Sigmoid colon (tissue), 7 donors: ENCODE results near the gene CPLX4. TPM values are rescaled to one million over a fixed set of nuclear protein-coding genes. Genes with fewer than 3 reads are reported as not detected.

Source experiments
- DNase-seq: peaks from one replicate; pipeline ENCODE4 v3.0.0-alpha.2; 2019
- H3K27ac ChIP-seq, 4 donors: fragments of 200-600 bp; sonication (generic); one replicate each; pipeline ENCODE4 v1.5.1; 2016 to 2019; ENCODE audit warnings: mild to moderate bottlenecking in 1 of 4
- H3K27me3 ChIP-seq, 3 donors: fragments of 200-600 bp; sonication (generic); one replicate each; pipeline ENCODE4 v1.5.1; 2019; ENCODE audit warnings: mild to moderate bottlenecking in 1 of 3
- H3K36me3 ChIP-seq, 4 donors: fragments of 200-600 bp; sonication (generic); one replicate each; pipeline ENCODE4 v1.5.1; 2016 to 2019
- H3K4me1 ChIP-seq, 4 donors: fragments of 200-600 bp; sonication (generic); one replicate each; pipeline ENCODE4 v1.5.1; 2017 to 2019
- H3K4me3 ChIP-seq, 4 donors: fragments of 200-600 bp; sonication (generic); one replicate each; pipeline ENCODE4 v1.5.1; 2017 to 2019; ENCODE audit warnings: mild to moderate bottlenecking in 2 of 4, moderate library complexity in 1 of 4
- H3K9me3 ChIP-seq, 4 donors: fragments of 200-600 bp in 3 of 4; sonication (generic) in 3 of 4; one replicate each; pipeline versions ENCODE4 v1.5.1 to v1.6.1; 2013 to 2019
- EP300 ChIP-seq, 4 donors: sonication (generic); formaldehyde crosslinking; IDR thresholded peaks; one replicate each; pipeline ENCODE4 v1.6.1; 2017; ENCODE audit warnings: antibody characterized with exemption in 4 of 4
- POLR2A ChIP-seq, 2 donors: fragments of 450-650 bp; IDR thresholded peaks; one replicate each; pipeline ENCODE4 v1.6.1; 2016; ENCODE audit warnings: antibody characterized with exemption in 2 of 2, mild to moderate bottlenecking in 2 of 2, moderate library complexity in 2 of 2
- POLR2AphosphoS5 ChIP-seq, 4 donors: sonication (generic); formaldehyde crosslinking; IDR thresholded peaks; one replicate each; pipeline ENCODE4 v1.6.1; 2017; ENCODE audit warnings: antibody characterized with exemption in 4 of 4
- WGBS, 2 donors: extraction: QIAGEN DNeasy Blood & Tissue Kit; methylation state at CpG; one replicate each; pipeline ENCODE4 v1.1.7; 2013; 5-methylcytosine and 5-hydroxymethylcytosine counted together
- intact Hi-C: fragments of 100-400 bp; cut with DNase I; formaldehyde crosslinking; loops from one replicate; pipeline ENCODE4 v1.15.1; 2023
- polyA plus RNA-seq, 3 donors: library from polyadenylated mRNA; stranded (reverse); fragments of 200-250 nt; gene quantifications; one replicate each; pipeline ENCODE4 v1.2.3, GENCODE V29; 2013
- total RNA-seq, 4 donors: library from RNA; depleted of rRNA; stranded (reverse); fragments of >200 nt; gene quantifications; one replicate each; pipeline ENCODE4 v1.1.0, GENCODE V29; 2016
- TF ChIP-seq, protein P1 (sequence below), 4 experiments: fragments of 450-650 bp in 3 of 4; fragments of 200-600 bp in 1 of 4; IDR thresholded peaks; one replicate each; pipeline ENCODE4 v1.5.1; 2016 to 2019; ENCODE audit warnings: antibody characterized with exemption in 4 of 4, mild to moderate bottlenecking in 3 of 4, moderate library complexity in 2 of 4
- donor health status: healthy with polysubstance abuse.
- donor health status: Bipolar disorder and iron deficiency.
- donor health status: healthy.

The CPLX4 gene
- total and polyA plus RNA-seq, 7 donors, result 0.33 TPM; not detected in 6

DNA sequence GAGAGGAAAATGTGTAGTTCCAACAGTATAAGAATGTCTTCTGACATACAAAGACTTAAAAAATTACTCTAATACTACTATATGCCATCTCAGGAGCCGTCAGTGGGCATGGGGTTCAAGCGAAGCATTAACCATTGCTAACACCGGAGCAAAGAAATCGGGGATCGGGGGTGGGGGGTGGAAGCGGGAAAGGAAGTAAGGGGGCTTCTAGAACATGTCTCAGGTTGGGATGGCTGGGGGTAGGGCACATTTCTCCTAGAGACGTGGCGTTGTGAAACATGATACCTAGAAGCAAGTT, 39.9 kb upstream of the CPLX4 start:
- Histone ChIP-seq H3K27ac (peak overlapping the region; percentile 83 to 90 (median 87)), H3K4me3 (peak overlapping the region; percentile 64 to 97 (median 82)), H3K36me3 (peaks cover 0 to 23% (median 6%) of the 10 kb centered on the region in 4 donors), H3K4me1 (peaks cover 0 to 30% (median 23%) of the 10 kb centered on the region in 4 donors), H3K27me3 (no peaks in the 10 kb centered on the region), H3K9me3 (no peaks in the 10 kb centered on the region)
- no peak for TF ChIP-seq EP300 (IDR thresholded peaks at IDR 0.05)
- no peak for TF ChIP-seq POLR2AphosphoS5 (IDR thresholded peaks at IDR 0.05)
- TF ChIP-seq, protein P1, sequence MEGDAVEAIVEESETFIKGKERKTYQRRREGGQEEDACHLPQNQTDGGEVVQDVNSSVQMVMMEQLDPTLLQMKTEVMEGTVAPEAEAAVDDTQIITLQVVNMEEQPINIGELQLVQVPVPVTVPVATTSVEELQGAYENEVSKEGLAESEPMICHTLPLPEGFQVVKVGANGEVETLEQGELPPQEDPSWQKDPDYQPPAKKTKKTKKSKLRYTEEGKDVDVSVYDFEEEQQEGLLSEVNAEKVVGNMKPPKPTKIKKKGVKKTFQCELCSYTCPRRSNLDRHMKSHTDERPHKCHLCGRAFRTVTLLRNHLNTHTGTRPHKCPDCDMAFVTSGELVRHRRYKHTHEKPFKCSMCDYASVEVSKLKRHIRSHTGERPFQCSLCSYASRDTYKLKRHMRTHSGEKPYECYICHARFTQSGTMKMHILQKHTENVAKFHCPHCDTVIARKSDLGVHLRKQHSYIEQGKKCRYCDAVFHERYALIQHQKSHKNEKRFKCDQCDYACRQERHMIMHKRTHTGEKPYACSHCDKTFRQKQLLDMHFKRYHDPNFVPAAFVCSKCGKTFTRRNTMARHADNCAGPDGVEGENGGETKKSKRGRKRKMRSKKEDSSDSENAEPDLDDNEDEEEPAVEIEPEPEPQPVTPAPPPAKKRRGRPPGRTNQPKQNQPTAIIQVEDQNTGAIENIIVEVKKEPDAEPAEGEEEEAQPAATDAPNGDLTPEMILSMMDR (IDR thresholded peaks at IDR 0.05), result no peak
- TF ChIP-seq POLR2A (IDR thresholded peaks at IDR 0.05), result no peak
- no peak for DNase-seq
- intact Hi-C loops, result loop anchor here (10.0 kb wide), 1 partner anchor 346 kb away; no protein-coding TSS in a partner anchor
- WGBS, 2 donors, result 1% methylated on average over 8 of the region's 8 CpGs

DNA sequence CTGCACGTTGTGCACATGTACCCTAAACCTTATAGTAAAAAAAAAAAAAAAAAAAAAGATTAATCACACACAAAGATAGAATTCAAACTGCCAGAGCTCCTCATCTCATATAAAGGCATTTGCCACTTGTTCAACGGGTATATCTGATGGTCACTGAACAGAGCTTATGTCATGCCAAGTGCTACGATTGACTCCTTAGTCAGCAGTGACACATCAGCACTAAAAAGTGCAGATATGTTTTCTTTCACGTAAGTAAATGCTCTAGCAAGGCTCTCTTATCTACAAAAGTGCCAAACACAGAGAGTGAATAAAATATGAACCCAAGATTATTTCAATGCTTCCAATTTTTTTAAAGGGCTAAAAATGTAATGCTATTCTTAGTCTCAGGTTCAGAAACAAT, 39.5 kb upstream of the CPLX4 start:
- Histone ChIP-seq H3K27ac (peak overlapping the region; percentile 83 to 90 (median 87)), H3K9me3 (no peaks in the 10 kb centered on the region), H3K27me3 (no peaks in the 10 kb centered on the region), H3K36me3 (peaks cover 0 to 27% (median 10%) of the 10 kb centered on the region in 4 donors), H3K4me1 (peaks cover 0 to 30% (median 23%) of the 10 kb centered on the region in 4 donors), H3K4me3 (peak overlapping the region in 3 of 4 donors; percentile 64 to 97 (median 83))
- 4 to 18% methylated on average over 4 of the region's 4 CpGs for WGBS, 2 donors
- intact Hi-C loops, result loop anchor here (10.0 kb wide), 1 partner anchor 347 kb away; no protein-coding TSS in a partner anchor
- TF ChIP-seq POLR2AphosphoS5 (IDR thresholded peaks at IDR 0.05) (no peak), EP300 (IDR thresholded peaks at IDR 0.05) (no peak), POLR2A (IDR thresholded peaks at IDR 0.05) (no peak)
- TF ChIP-seq, protein P1 (IDR thresholded peaks at IDR 0.05), result no peak
- DNase-seq, result no peak

DNA sequence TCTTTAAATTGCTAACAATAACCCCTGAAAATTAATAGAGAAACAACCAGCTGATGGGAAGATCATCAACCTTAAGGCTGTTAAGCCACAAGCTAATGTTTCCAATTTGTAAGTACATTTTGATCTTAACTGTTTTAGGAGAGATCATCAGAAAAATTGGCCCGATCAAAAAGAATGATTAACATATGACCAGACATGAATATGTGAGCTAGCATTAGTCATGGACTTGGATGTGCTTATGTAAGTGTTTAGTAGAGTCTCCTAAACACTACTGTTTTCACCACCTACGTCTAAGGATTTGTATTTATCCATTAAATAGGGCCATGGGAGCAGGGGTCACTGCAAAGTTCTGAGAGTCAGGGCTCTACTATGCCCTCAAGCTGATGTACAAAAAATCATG, 36.3 kb upstream of the CPLX4 start:
- Histone ChIP-seq H3K27me3 (no peaks in the 10 kb centered on the region), H3K4me3 (no peak overlapping the region), H3K36me3 (peaks cover 0 to 59% (median 30%) of the 10 kb centered on the region in 4 donors), H3K4me1 (peaks cover 0 to 21% (median 15%) of the 10 kb centered on the region in 4 donors), H3K9me3 (no peaks in the 10 kb centered on the region), H3K27ac (no peak overlapping the region)
- WGBS, 2 donors, result 92% methylated on average over 2 of the region's 2 CpGs
- no peak for DNase-seq
- TF ChIP-seq POLR2AphosphoS5 (IDR thresholded peaks at IDR 0.05) (no peak), EP300 (IDR thresholded peaks at IDR 0.05) (no peak), POLR2A (IDR thresholded peaks at IDR 0.05) (no peak)
- TF ChIP-seq, protein P1 (IDR thresholded peaks at IDR 0.05), result no peak
- intact Hi-C loops, result loop anchor here (10.0 kb wide), 1 partner anchor 350 kb away; no protein-coding TSS in a partner anchor

DNA sequence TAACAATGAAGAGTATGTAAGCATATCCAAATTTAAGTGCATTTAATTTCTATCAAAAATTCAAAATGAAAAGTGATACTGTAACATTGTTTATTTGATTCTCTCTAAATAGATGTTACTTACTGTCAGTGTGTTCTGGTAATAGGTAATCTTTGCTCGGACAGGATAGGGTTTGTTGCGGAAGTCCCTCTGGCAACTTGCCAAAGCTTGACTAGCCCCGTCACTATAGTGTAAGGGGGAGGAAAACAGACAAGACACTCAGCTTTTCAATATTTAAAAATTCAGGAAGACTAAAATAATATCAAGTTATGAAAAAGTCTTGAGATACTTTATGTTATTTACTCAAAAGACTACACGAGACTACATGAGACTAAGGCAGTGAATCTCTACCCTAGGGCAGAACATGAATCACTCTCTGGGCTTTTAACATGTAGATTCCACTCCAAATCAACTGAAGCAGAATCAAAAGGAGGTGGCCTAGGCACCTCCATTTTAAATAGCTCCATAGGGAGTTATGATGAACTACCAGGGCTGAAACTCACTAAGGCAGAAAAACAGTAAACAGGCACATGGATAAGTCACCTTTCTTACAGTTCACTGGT, 34.7 kb upstream of the CPLX4 start:
- Histone ChIP-seq H3K4me1 (peaks cover 0 to 16% (median 11%) of the 10 kb centered on the region in 4 donors), H3K36me3 (peaks cover 0 to 75% (median 33%) of the 10 kb centered on the region in 4 donors), H3K4me3 (no peak overlapping the region), H3K27ac (no peak overlapping the region), H3K9me3 (no peaks in the 10 kb centered on the region), H3K27me3 (no peaks in the 10 kb centered on the region)
- intact Hi-C loops, result loop anchor here (10.0 kb wide), 1 partner anchor 352 kb away; no protein-coding TSS in a partner anchor
- WGBS, 2 donors, result 86 to 87% methylated on average over 4 of the region's 4 CpGs
- DNase-seq, result no peak
- TF ChIP-seq POLR2A (IDR thresholded peaks at IDR 0.05), result no peak
- TF ChIP-seq EP300 (IDR thresholded peaks at IDR 0.05), result no peak

DNA sequence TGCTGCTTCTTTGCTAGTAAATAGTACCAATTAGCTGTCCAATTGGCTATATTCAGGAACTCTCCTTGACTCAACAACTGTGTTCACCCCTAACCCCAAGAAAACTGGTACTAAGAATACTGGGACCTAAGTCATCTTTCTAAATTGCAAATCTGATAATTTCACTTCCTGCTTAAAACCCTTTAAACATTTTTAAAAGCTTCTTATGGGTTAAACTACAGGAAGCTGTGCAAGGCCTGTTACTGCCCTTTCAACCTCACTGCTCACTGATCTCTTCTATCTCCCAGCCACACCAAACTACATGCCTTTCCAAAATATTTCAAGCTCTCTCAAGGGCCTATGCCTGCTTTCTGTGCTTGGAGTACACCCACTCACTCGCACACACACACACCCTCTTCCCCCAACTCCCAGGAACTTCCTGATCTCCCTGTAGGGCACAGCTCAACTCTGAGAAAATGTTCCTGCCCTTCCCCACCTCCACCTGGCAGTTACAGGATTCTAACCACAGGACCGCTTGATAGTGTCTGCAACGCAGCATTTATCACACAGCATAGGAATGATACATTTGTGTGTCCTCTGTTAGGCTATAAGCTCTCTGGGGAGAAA, 33.9 kb upstream of the CPLX4 start:
- no peaks in the 10 kb centered on the region for H3K9me3 ChIP-seq
- WGBS, 2 donors, result 91 to 94% methylated on average over 3 of the region's 3 CpGs
- H3K27ac ChIP-seq, result no peak overlapping the region
- no peak for DNase-seq
- H3K4me1 ChIP-seq, result peaks cover 0 to 8% (median 3%) of the 10 kb centered on the region in 4 donors
- peaks cover 0 to 83% (median 35%) of the 10 kb centered on the region in 4 donors for H3K36me3 ChIP-seq
- no peak overlapping the region for H3K4me3 ChIP-seq
- TF ChIP-seq POLR2AphosphoS5 (IDR thresholded peaks at IDR 0.05) (no peak), EP300 (IDR thresholded peaks at IDR 0.05) (no peak), POLR2A (IDR thresholded peaks at IDR 0.05) (no peak)
- TF ChIP-seq, protein P1 (IDR thresholded peaks at IDR 0.05), result no peak
- intact Hi-C loops, result loop anchor here (10.0 kb wide), 1 partner anchor 352 kb away; no protein-coding TSS in a partner anchor
- H3K27me3 ChIP-seq, result no peaks in the 10 kb centered on the region
